Trophoblast cell (in vitro differentiated cells and primary cell): ENCODE results near the gene ZNF774.

Experiments used
- DNase-seq, 2 donors: peaks; one replicate each; pipeline ENCODE4 v3.0.0-alpha.2; 2016
- H2AFZ ChIP-seq: 2 replicates; pipeline ENCODE4 v1.6.1; 2013; ENCODE audit warnings: low read length, moderate library complexity, mild to moderate bottlenecking; ENCODE audit not compliant: insufficient read depth, poor library complexity
- H2AK5ac ChIP-seq: 2 replicates; pipeline ENCODE4 v1.6.1; 2013; ENCODE audit warnings: mild to moderate bottlenecking, low read length
- H2BK120ac ChIP-seq: 2 replicates; pipeline ENCODE4 v1.6.1; 2013; ENCODE audit warnings: low read length, mild to moderate bottlenecking, moderate library complexity; ENCODE audit not compliant: insufficient read depth, poor library complexity
- H2BK12ac ChIP-seq: 2 replicates; pipeline ENCODE4 v1.6.1; 2013; ENCODE audit warnings: mild to moderate bottlenecking, low read length, moderate library complexity
- H2BK5ac ChIP-seq: 2 replicates; pipeline ENCODE4 v1.6.1; 2013; ENCODE audit warnings: low read length, low read depth, moderate library complexity, mild to moderate bottlenecking; ENCODE audit not compliant: poor library complexity
- H3K14ac ChIP-seq: 2 replicates; pipeline ENCODE4 v1.6.1; 2013; ENCODE audit warnings: mild to moderate bottlenecking, low read length
- H3K18ac ChIP-seq: 2 replicates; pipeline ENCODE4 v1.6.1; 2013; ENCODE audit warnings: mild to moderate bottlenecking, low read length
- H3K23ac ChIP-seq: 2 replicates; pipeline ENCODE4 v1.6.1; 2013; ENCODE audit warnings: low read length
- H3K27ac ChIP-seq: 2 replicates; pipeline ENCODE4 v1.5.1; 2013; ENCODE audit warnings: low read depth, mild to moderate bottlenecking, inconsistent platforms, low read length, moderate library complexity
- H3K27me3 ChIP-seq: 2 replicates; pipeline ENCODE4 v1.6.1; 2013; ENCODE audit warnings: inconsistent platforms, mild to moderate bottlenecking, low read length, moderate library complexity; ENCODE audit not compliant: insufficient read depth
- H3K36me3 ChIP-seq, 2 experiments: 1 replicate in 1 of 2; 2 replicates in 1 of 2; pipeline ENCODE4 v1.6.1; 2013; ENCODE audit warnings: low read length in 2 of 2, mild to moderate bottlenecking in 2 of 2, moderate library complexity in 1 of 2; ENCODE audit not compliant: insufficient read depth in 2 of 2, control insufficient read depth in 1 of 2
- H3K4ac ChIP-seq: 2 replicates; pipeline ENCODE4 v1.6.1; 2013; ENCODE audit warnings: low read depth, mild to moderate bottlenecking, low read length, moderate library complexity
- H3K4me1 ChIP-seq, 2 experiments: 1 replicate in 1 of 2; 2 replicates in 1 of 2; pipeline ENCODE4 v1.6.1; 2013; ENCODE audit warnings: low read length in 2 of 2, mild to moderate bottlenecking in 2 of 2, moderate library complexity in 1 of 2; ENCODE audit not compliant: insufficient read depth in 2 of 2, control insufficient read depth in 1 of 2
- H3K4me2 ChIP-seq: 2 replicates; pipeline ENCODE4 v1.6.1; 2013; ENCODE audit warnings: inconsistent platforms, mild to moderate bottlenecking, low read length, moderate library complexity
- H3K4me3 ChIP-seq: 2 replicates; pipeline ENCODE4 v1.5.1; 2013; ENCODE audit warnings: mild to moderate bottlenecking, low read depth, low read length, inconsistent platforms
- H3K79me1 ChIP-seq: one replicate; pipeline ENCODE4 v1.6.1; 2013; ENCODE audit warnings: low read length
- H3K79me2 ChIP-seq: 2 replicates; pipeline ENCODE4 v1.6.1; 2013; ENCODE audit warnings: low read length, mild to moderate bottlenecking; ENCODE audit not compliant: control insufficient read depth, insufficient read depth, poor library complexity
- H3K9ac ChIP-seq: 2 replicates; pipeline ENCODE4 v1.6.1; 2013; ENCODE audit warnings: mild to moderate bottlenecking, low read length
- H3K9me3 ChIP-seq: 2 replicates; pipeline ENCODE4 v1.6.1; 2013; ENCODE audit warnings: low read depth, mild to moderate bottlenecking, control low read depth, inconsistent platforms, low read length; ENCODE audit not compliant: insufficient read depth
- H4K12ac ChIP-seq: 2 replicates; pipeline ENCODE4 v1.6.1; 2013; ENCODE audit warnings: low read depth, mild to moderate bottlenecking, low read length, moderate library complexity
- H4K8ac ChIP-seq: 2 replicates; pipeline ENCODE4 v1.6.1; 2013; ENCODE audit warnings: low read depth, mild to moderate bottlenecking, low read length, moderate library complexity
- H4K91ac ChIP-seq: one replicate; pipeline ENCODE4 v1.6.1; 2013; ENCODE audit warnings: low read depth, mild to moderate bottlenecking, low read length, moderate library complexity
- WGBS: extraction: QIAGEN DNeasy Blood & Tissue Kit; methylation state at CpG from one replicate; pipeline ENCODE4 v1.1.7; 2013; ENCODE audit warnings: missing lambda C conversion rate; ENCODE audit not compliant: insufficient read length, insufficient coverage; ENCODE audit errors: extremely low coverage; 5-methylcytosine and 5-hydroxymethylcytosine counted together

Gene ZNF774

DNA sequence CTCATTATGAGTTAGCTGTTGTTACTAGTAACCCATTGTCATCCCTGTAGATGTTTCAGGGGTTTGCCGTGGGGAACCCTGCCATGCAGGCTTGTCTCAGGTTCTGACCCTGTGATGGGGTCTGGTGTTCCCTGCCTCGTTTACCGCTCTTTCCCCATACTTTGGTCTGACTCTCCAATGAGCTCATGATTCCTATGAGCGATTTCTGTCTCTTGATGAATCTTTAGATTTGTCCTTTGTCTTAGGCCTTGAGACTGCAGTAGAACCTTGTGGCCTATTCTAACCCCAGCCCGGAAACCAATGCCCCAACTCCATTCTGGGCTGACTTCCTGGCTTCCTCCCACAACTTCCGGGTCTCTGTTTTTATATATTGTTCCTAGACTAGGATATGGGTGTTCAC, 24.7 kb downstream of the ZNF774 start:
- WGBS, result no CpG with 5 or more reads among the region's 6 CpGs

DNA sequence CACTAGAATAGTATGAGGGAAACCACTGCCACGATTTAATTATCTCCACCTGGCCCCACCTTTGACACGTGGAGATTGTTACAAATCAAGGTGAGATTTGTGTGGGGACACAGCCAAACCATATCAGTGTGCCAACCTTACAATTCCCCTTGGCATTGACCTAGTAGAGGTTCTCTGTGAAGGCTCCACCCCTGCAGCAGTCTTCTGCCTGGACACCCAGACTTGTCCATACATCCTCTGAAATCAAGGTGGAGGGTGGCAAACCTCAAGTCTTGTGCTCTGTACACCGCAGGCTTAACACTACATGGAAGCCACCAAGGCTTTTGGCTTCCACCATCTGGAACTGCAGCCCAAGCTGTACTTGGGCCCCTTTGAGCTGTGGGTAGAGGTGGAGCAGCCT, 27.2 kb downstream of the ZNF774 start:
- no peak overlapping the region for H4K12ac ChIP-seq
- H2AFZ ChIP-seq, result no peak overlapping the region
- no peak overlapping the region for H3K18ac ChIP-seq
- no peaks in the 10 kb centered on the region for H3K27me3 ChIP-seq
- H3K27ac ChIP-seq, result no peak overlapping the region
- H3K9ac ChIP-seq, result no peak overlapping the region
- WGBS, result no CpG with 5 or more reads among the region's 3 CpGs
- H3K14ac ChIP-seq, result no peak overlapping the region
- no peaks in the 10 kb centered on the region for H3K79me1 ChIP-seq
- H4K8ac ChIP-seq, result no peak overlapping the region
- no peak overlapping the region for H2BK5ac ChIP-seq
- H2BK120ac ChIP-seq, result no peak overlapping the region
- no peak overlapping the region for H2AK5ac ChIP-seq
- no peak overlapping the region for H2BK12ac ChIP-seq
- H3K4ac ChIP-seq, result no peak overlapping the region
- H3K23ac ChIP-seq, result no peak overlapping the region
- H3K79me2 ChIP-seq, result no peaks in the 10 kb centered on the region
- no peak overlapping the region for H3K4me3 ChIP-seq
- no peaks in the 10 kb centered on the region for H3K36me3 ChIP-seq
- H4K91ac ChIP-seq, result no peak overlapping the region
- H3K4me2 ChIP-seq, result no peak overlapping the region
- H3K4me1 ChIP-seq, result peaks cover 0 to 2% of the 10 kb centered on the region in 2 experiments
- no peak for DNase-seq
- H3K9me3 ChIP-seq, result peaks cover 4% of the 10 kb centered on the region

More for the DNA sequence above, 24.7 kb downstream of the ZNF774 start:
- Histone ChIP-seq H3K4me3 (no peak overlapping the region), H3K27me3 (no peaks in the 10 kb centered on the region), H3K4ac (no peak overlapping the region), H3K14ac (no peak overlapping the region), H3K4me1 (peaks cover 0 to 2% of the 10 kb centered on the region in 2 experiments), H4K12ac (no peak overlapping the region), H3K27ac (no peak overlapping the region), H3K36me3 (no peaks in the 10 kb centered on the region), H3K4me2 (no peak overlapping the region), H2BK5ac (no peak overlapping the region), H3K9ac (no peak overlapping the region), H2AK5ac (no peak overlapping the region), H2AFZ (no peak overlapping the region), H2BK120ac (no peak overlapping the region), H3K9me3 (peaks cover 4% of the 10 kb centered on the region), H3K23ac (no peak overlapping the region), H3K79me2 (no peaks in the 10 kb centered on the region), H2BK12ac (no peak overlapping the region), H4K91ac (no peak overlapping the region), H3K79me1 (no peaks in the 10 kb centered on the region), H4K8ac (no peak overlapping the region), H3K18ac (no peak overlapping the region)
- DNase-seq, result no peak

DNA sequence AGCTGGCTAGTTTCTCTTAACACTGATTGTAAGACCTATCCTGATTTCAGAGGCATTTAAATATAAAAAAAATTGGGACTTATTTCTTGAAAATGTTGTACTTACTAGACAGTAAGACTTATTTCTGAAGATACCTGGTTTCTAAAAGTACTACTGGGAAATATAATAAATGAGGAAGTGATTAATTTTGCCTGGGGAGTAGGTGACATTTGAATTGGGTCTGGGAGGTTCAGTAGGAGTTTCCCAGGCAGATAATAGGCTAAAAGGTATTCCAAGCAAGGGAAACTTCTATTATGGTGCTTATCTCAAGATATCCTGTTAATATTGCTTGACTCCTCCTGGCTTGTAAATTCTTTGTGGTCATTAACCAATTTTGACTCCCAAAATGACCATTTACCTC, 29.4 kb downstream of the ZNF774 start:
- Histone ChIP-seq H3K27ac (no peak overlapping the region), H3K18ac (no peak overlapping the region), H3K36me3 (no peaks in the 10 kb centered on the region), H3K4me1 (peaks cover 0 to 2% of the 10 kb centered on the region in 2 experiments), H3K79me2 (no peaks in the 10 kb centered on the region), H3K9ac (no peak overlapping the region), H2BK120ac (no peak overlapping the region), H2AK5ac (no peak overlapping the region), H3K4ac (no peak overlapping the region), H3K23ac (no peak overlapping the region), H3K4me3 (no peak overlapping the region), H4K8ac (no peak overlapping the region), H3K9me3 (peaks cover 4% of the 10 kb centered on the region), H3K27me3 (no peaks in the 10 kb centered on the region), H4K91ac (no peak overlapping the region), H2BK12ac (no peak overlapping the region), H3K79me1 (no peaks in the 10 kb centered on the region), H2AFZ (no peak overlapping the region), H3K14ac (no peak overlapping the region), H3K4me2 (no peak overlapping the region), H4K12ac (no peak overlapping the region), H2BK5ac (no peak overlapping the region)
- no peak for DNase-seq

DNA sequence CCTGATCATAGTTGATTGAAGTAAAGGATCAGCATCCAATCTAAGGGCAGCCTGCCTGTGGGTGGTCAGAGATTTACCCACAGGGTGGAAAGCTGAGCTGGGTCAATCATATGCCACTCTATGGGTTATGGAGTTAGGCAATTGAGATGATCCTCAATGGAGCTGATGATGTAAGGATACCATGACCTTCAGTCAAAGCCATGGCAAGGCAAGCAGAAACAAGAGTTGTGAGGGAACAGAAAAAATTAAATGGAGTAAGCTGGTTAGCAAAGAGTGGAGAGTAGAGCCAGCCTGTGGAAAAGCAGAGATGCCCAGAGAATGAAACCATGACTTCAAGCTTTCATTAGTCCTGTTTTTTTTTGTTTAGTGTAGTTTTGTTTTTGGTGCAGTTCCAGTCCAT, 30.2 kb downstream of the ZNF774 start:
- Histone ChIP-seq H4K8ac (no peak overlapping the region), H3K27me3 (no peaks in the 10 kb centered on the region), H2BK120ac (no peak overlapping the region), H3K36me3 (no peaks in the 10 kb centered on the region), H3K9me3 (peaks cover 4% of the 10 kb centered on the region), H2AK5ac (no peak overlapping the region), H2BK12ac (no peak overlapping the region), H3K4me3 (no peak overlapping the region), H3K9ac (no peak overlapping the region), H2BK5ac (no peak overlapping the region), H4K12ac (no peak overlapping the region), H3K4me1 (peaks cover 0 to under 1% of the 10 kb centered on the region in 2 experiments), H3K4ac (no peak overlapping the region), H4K91ac (no peak overlapping the region), H3K4me2 (no peak overlapping the region), H2AFZ (no peak overlapping the region), H3K23ac (no peak overlapping the region), H3K79me1 (no peaks in the 10 kb centered on the region), H3K79me2 (no peaks in the 10 kb centered on the region), H3K18ac (no peak overlapping the region), H3K27ac (no peak overlapping the region), H3K14ac (no peak overlapping the region)
- no peak for DNase-seq
